ENCODE results near the gene FBXO33. TPM values are rescaled to one million over a fixed set of nuclear protein-coding genes. Genes with fewer than 3 reads are reported as not detected.
A peak's percentile ranks its signal among the peaks of the same experiment; 100 is the strongest.

The FBXO33 gene
- total RNA-seq, 1 experiment from 2014 or later, result 8.8 TPM

DNA sequence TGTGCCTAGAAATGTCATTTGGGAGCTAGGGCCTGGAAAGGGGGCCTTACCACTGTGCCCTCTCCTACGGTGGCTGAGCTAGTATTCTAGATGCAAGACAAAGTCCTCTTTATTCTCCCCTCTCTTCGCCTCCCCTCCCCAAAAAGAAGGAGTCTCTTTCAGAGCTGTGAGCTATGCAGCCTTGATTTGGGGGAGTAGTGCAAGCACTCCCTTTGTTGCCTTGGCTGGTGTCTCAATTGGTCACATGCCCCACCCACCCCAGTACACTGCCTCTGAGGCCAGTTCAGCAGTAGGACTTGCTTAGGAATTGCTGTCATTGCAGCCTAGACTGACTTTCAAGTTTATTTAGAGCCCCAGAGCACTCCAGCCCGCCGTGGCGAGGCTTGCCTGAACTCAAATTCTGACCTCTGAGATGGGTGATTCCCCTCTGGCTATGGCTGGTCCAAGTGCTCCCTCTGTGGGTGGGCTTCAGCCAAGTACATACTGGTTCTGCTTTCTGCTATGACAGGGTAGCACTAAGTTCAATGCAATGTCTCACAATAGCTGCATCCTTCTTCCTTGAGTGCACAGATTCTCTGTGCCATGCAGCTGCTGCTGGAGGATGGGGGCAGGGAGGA lies 37.0 kb upstream of the FBXO33 start:
- Mint-ChIP-seq H3K27ac (peak overlapping the region in 1 of 3 experiments; percentile 76; a peak in 2 of 7 replicates), H3K27me3 (ENCODE audit: low read depth) (no peaks in the 10 kb centered on the region), H3K9me3 (no peaks in the 10 kb centered on the region), H3K36me3 (ENCODE audit: insufficient read depth in 1 of 3, low read depth in 3 of 3) (peaks cover 0 to 5% (median 0%) of the 10 kb centered on the region in 3 experiments; a peak in 1 of 7 replicates), H3K4me1 (peaks cover 7 to 10% of the 10 kb centered on the region in 2 experiments; a peak in 3 of 4 replicates), H3K4me3 (no peak overlapping the region)
- Histone ChIP-seq H2BK20ac (ENCODE audit: low read depth, low read length, poor library complexity, severe bottlenecking) (no peak overlapping the region), H3K23me2 (ENCODE audit: insufficient read length, low read depth, low read length, poor library complexity, severe bottlenecking) (no peaks in the 10 kb centered on the region), H3K23ac (ENCODE audit: insufficient read length, low read depth, low read length) (no peak overlapping the region), H3K9me3 (ENCODE audit: control insufficient read depth, low read depth, low read length) (no peaks in the 10 kb centered on the region), H4K8ac (replicated peaks; ENCODE audit: insufficient read length, low read depth, low read length) (no peak overlapping the region), H3K4me2 (ENCODE audit: insufficient read depth, insufficient read length, low read length) (no peak overlapping the region), H3K4ac (ENCODE audit: low read depth, low read length) (no peak overlapping the region), H2BK12ac (ENCODE audit: insufficient read length, low read depth, low read length) (no peak overlapping the region), H3K9ac (ENCODE audit: extremely low read depth, insufficient read length, low read length) (no peak overlapping the region), H3K79me1 (ENCODE audit: insufficient read depth, low read depth, low read length, poor library complexity, severe bottlenecking) (no peaks in the 10 kb centered on the region), H4K91ac (ENCODE audit: insufficient read length, low read depth, low read length) (no peak overlapping the region), H3K18ac (ENCODE audit: insufficient read length, low read depth, low read length) (no peak overlapping the region), H3K4me1 (ENCODE audit: insufficient read depth, low read length) (no peaks in the 10 kb centered on the region), H2BK15ac (ENCODE audit: low read depth, low read length) (no peak overlapping the region), H3K27ac (ENCODE audit: insufficient read length, low read depth, low read length) (no peak overlapping the region), H4K5ac (ENCODE audit: insufficient read length, low read depth, low read length) (no peak overlapping the region), H2BK120ac (ENCODE audit: low read depth, low read length, poor library complexity, severe bottlenecking) (no peak overlapping the region), H3K79me2 (ENCODE audit: insufficient read depth, low read length) (no peaks in the 10 kb centered on the region), H4K20me1 (ENCODE audit: control insufficient read depth, insufficient read depth, insufficient read length) (no peaks in the 10 kb centered on the region), H2BK5ac (ENCODE audit: insufficient read length, low read length) (no peak overlapping the region), H3T11ph (ENCODE audit: low read length) (no peak overlapping the region), H3K56ac (ENCODE audit: insufficient read length, low read depth, low read length) (no peak overlapping the region), H2AFZ (ENCODE audit: low read length) (no peak overlapping the region), H2AK5ac (ENCODE audit: insufficient read length, low read length) (no peak overlapping the region), H3K27me3 (ENCODE audit: insufficient read depth, low read length) (no peaks in the 10 kb centered on the region), H3K14ac (ENCODE audit: insufficient read depth, low read length) (no peak overlapping the region; the same call in 1 of the 2 replicates)
- TF ChIP-seq, protein P1, sequence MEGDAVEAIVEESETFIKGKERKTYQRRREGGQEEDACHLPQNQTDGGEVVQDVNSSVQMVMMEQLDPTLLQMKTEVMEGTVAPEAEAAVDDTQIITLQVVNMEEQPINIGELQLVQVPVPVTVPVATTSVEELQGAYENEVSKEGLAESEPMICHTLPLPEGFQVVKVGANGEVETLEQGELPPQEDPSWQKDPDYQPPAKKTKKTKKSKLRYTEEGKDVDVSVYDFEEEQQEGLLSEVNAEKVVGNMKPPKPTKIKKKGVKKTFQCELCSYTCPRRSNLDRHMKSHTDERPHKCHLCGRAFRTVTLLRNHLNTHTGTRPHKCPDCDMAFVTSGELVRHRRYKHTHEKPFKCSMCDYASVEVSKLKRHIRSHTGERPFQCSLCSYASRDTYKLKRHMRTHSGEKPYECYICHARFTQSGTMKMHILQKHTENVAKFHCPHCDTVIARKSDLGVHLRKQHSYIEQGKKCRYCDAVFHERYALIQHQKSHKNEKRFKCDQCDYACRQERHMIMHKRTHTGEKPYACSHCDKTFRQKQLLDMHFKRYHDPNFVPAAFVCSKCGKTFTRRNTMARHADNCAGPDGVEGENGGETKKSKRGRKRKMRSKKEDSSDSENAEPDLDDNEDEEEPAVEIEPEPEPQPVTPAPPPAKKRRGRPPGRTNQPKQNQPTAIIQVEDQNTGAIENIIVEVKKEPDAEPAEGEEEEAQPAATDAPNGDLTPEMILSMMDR (conservative IDR thresholded peaks at IDR 0.05), result peak; percentile 58; the same call in 2 of the 3 replicates
- peak; percentile 70 for DNase-seq
- no CpG with 5 or more reads among the region's 5 CpGs for WGBS (ENCODE audit: extremely low coverage, insufficient read length, low lambda C conversion rate)

Measured in H9 (cell line).